ENCODE data around the gene RALGAPA2. TPM values are rescaled to one million over a fixed set of nuclear protein-coding genes. Genes with fewer than 3 reads are reported as not detected.

Gene RALGAPA2
- polyA plus RNA-seq, 1 of the 3 experiments (the other 2 are of a cell fraction): 1.0 TPM

- no peak for DNase-seq
- no peaks in the 10 kb centered on the region for H3K9me2 ChIP-seq
- TF ChIP-seq YY1 (IDR thresholded peaks at IDR 0.05; ENCODE audit: low read depth) (no peak), ELF1 (IDR thresholded peaks at IDR 0.05) (no peak), MXI1 (IDR thresholded peaks at IDR 0.05; ENCODE audit: low read depth, low read length) (no peak)
- no peak overlapping the region for H3K4me2 ChIP-seq
- ChIA-PET CTCF (no interaction called here), POLR2A (no interaction called here)
- 29% methylated on average over 1 of the region's 2 CpGs for WGBS (ENCODE audit: low lambda C conversion rate)
- H3K9ac ChIP-seq: no peak overlapping the region
- H3F3A ChIP-seq (replicated peaks; ENCODE audit: insufficient read depth): no peaks in the 10 kb centered on the region
- peaks cover 0 to 2% of the 10 kb centered on the region in 2 experiments; a peak in 2 of 4 replicates for H3K4me1 ChIP-seq (ENCODE audit: control insufficient read depth in 1 of 2, insufficient read depth in 2 of 2, low read depth in 1 of 2, low read length in 1 of 2)
- no peaks in the 10 kb centered on the region for H3K9me3 ChIP-seq
- no peak overlapping the region for H3K27ac ChIP-seq (ENCODE audit: low read depth in 2 of 2, low read length in 1 of 2)
- H2AFZ ChIP-seq (ENCODE audit: low read depth): no peak overlapping the region
- no peaks in the 10 kb centered on the region for H3K36me3 ChIP-seq (replicated peaks in 1 of 2; ENCODE audit: control insufficient read depth in 1 of 2, insufficient read depth in 2 of 2, low read length in 1 of 2)
- H3K27me3 ChIP-seq (ENCODE audit: insufficient read depth): no peaks in the 10 kb centered on the region
- no peak overlapping the region for H3K4me3 ChIP-seq (ENCODE audit: low read depth in 2 of 2, low read length in 1 of 2)
- no peaks in the 10 kb centered on the region for H4K20me1 ChIP-seq (ENCODE audit: insufficient read depth)
- H3K79me2 ChIP-seq (ENCODE audit: insufficient read depth): no peaks in the 10 kb centered on the region
Measured at GRCh38 chr20:20483328-20483727, 229.1 kb downstream of the RALGAPA2 start.

DNA sequence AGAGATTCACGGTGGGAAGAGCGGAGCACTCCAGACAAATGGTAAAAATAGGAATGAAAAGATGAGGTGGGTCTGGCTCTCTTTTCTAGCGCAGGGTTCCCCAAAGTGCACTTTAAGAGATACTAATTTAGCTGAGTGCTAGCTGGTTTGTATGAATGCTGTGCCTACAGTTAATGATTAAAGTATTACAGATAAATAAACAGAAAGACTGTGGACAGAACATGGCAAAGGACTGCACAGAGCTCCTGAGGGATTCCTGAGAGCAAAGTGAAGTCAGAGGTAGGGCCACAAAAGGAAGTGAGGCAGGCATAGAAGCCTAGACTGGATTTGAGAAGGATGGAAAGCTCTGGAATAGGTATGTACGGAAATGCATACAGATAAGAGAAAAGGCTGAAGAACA, 230.0 kb downstream of the RALGAPA2 start:
- DNase-seq: no peak
- H3K9me2 ChIP-seq: no peaks in the 10 kb centered on the region
- no peaks in the 10 kb centered on the region for H3F3A ChIP-seq (replicated peaks; ENCODE audit: insufficient read depth)
- 89% methylated on average over 4 of the region's 4 CpGs for WGBS (ENCODE audit: low lambda C conversion rate)
- H3K4me2 ChIP-seq: no peak overlapping the region
- H3K27me3 ChIP-seq (ENCODE audit: insufficient read depth): no peaks in the 10 kb centered on the region
- H3K27ac ChIP-seq (ENCODE audit: low read depth in 2 of 2, low read length in 1 of 2): no peak overlapping the region
- H3K9ac ChIP-seq: no peak overlapping the region
- no peak overlapping the region for H3K4me3 ChIP-seq (ENCODE audit: low read depth in 2 of 2, low read length in 1 of 2)
- ChIA-PET POLR2A (no interaction called here), CTCF (interaction anchor here (1.1 kb wide), 2 partner anchors 70 to 83 kb away, joined by 3 to 4 read pairs; no protein-coding TSS in a partner anchor)
- H4K20me1 ChIP-seq (ENCODE audit: insufficient read depth): no peaks in the 10 kb centered on the region
- H3K4me1 ChIP-seq (ENCODE audit: control insufficient read depth in 1 of 2, insufficient read depth in 2 of 2, low read depth in 1 of 2, low read length in 1 of 2): no peaks in the 10 kb centered on the region
- H2AFZ ChIP-seq (ENCODE audit: low read depth): no peak overlapping the region
- TF ChIP-seq, protein P1, sequence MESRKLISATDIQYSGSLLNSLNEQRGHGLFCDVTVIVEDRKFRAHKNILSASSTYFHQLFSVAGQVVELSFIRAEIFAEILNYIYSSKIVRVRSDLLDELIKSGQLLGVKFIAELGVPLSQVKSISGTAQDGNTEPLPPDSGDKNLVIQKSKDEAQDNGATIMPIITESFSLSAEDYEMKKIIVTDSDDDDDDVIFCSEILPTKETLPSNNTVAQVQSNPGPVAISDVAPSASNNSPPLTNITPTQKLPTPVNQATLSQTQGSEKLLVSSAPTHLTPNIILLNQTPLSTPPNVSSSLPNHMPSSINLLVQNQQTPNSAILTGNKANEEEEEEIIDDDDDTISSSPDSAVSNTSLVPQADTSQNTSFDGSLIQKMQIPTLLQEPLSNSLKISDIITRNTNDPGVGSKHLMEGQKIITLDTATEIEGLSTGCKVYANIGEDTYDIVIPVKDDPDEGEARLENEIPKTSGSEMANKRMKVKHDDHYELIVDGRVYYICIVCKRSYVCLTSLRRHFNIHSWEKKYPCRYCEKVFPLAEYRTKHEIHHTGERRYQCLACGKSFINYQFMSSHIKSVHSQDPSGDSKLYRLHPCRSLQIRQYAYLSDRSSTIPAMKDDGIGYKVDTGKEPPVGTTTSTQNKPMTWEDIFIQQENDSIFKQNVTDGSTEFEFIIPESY (IDR thresholded peaks at IDR 0.05; ENCODE audit: borderline replicate concordance, low read depth): no peak
- TF ChIP-seq NFIC (IDR thresholded peaks at IDR 0.05; ENCODE audit: borderline replicate concordance) (no peak), CTCF (IDR thresholded peaks at IDR 0.05) (no peak), MEF2A (IDR thresholded peaks at IDR 0.05; ENCODE audit: borderline replicate concordance, low read depth) (no peak), SMC3 (IDR thresholded peaks at IDR 0.05; ENCODE audit: low read depth, low read length) (no peak), FOXJ3 (CRISPR knock-in tag; IDR thresholded peaks at IDR 0.05) (no peak), MXI1 (IDR thresholded peaks at IDR 0.05; ENCODE audit: low read depth, low read length) (no peak), YY1 (IDR thresholded peaks at IDR 0.05; ENCODE audit: low read depth) (no peak), TCF12 (IDR thresholded peaks at IDR 0.05) (no peak), RCOR1 (IDR thresholded peaks at IDR 0.05; ENCODE audit: low read length) (no peak), NRF1 (IDR thresholded peaks at IDR 0.05; ENCODE audit: low read depth, low read length) (no peak), FOXM1 (IDR thresholded peaks at IDR 0.05; ENCODE audit: low read depth) (no peak), ELF1 (IDR thresholded peaks at IDR 0.05) (no peak), USF1 (IDR thresholded peaks at IDR 0.05; ENCODE audit: borderline replicate concordance, low read depth) (no peak), POLR2AphosphoS5 (IDR thresholded peaks at IDR 0.05; ENCODE audit: low read depth, low read length) (no peak), TAF1 (IDR thresholded peaks at IDR 0.05; ENCODE audit: borderline replicate concordance, low read depth, low read length) (no peak), EP300 (IDR thresholded peaks at IDR 0.05; ENCODE audit: borderline replicate concordance in 1 of 2, low read depth in 1 of 2, low read length in 1 of 2) (no peak), PBX3 (IDR thresholded peaks at IDR 0.05) (no peak), SIN3A (IDR thresholded peaks at IDR 0.05; ENCODE audit: borderline replicate concordance, low read depth, low read length) (no peak)
- TF ChIP-seq, protein P2, sequence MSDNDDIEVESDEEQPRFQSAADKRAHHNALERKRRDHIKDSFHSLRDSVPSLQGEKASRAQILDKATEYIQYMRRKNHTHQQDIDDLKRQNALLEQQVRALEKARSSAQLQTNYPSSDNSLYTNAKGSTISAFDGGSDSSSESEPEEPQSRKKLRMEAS (IDR thresholded peaks at IDR 0.05; ENCODE audit: low read depth): no peak
- H3K9me3 ChIP-seq: no peaks in the 10 kb centered on the region
- H3K79me2 ChIP-seq (ENCODE audit: insufficient read depth): no peaks in the 10 kb centered on the region
- H3K36me3 ChIP-seq (replicated peaks in 1 of 2; ENCODE audit: control insufficient read depth in 1 of 2, insufficient read depth in 2 of 2, low read length in 1 of 2): no peaks in the 10 kb centered on the region
